HG02973 (cell line): ENCODE data around the gene SLC16A12.

Source experiments
- ATAC-seq: cut with Tn5 transposase; IDR thresholded peaks from one replicate; pipeline ENCODE4 v1.9.1; 2021; ENCODE audit warnings: moderate library complexity; ENCODE audit not compliant: unreplicated experiment

The SLC16A12 gene

DNA sequence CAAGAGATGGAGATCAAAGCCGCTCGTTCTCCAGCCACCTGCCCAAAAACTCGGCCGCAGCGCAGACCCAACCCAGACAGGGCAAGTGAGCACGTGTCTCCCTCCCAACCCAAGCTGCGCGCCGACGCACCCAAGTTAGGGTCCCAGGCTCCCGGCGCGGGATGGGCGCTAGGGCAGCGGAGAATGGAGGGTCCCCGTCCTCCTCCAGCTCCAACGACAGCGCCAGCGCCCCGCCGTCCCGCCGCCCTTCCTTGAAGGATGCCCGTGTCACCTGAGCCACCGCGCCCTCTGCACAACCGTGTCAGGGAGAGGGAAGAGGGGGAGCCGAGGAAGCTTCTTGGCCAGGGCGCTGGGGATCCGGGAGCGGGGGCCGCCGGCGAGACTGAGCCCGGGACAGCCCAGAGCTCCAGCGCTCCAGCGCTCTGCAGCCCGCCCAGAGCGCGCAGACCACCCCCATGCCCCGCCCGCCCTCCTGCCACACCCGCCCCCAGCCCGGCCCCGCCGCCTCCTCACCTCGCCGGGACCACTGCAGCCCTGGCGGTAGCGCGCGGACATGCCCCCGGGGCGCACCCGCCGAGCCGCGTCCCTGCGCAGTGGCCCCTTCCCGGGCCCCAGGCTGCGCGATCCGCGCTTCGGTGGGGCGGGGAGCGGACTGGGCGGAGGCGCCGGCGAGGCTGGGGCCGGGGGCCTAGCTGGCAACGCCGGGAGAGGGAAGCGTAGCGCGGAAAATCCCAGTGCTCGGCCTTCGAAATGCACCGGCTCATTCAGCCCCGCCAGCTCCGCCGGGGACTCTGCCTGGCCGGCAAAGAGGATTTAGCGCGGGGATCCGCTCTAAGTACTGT, at the start of gene SLC16A12:
SLC16A12 (minus strand) TSS at position 424 of the 842 bp plus-strand sequence. CDS start 73,016 bp downstream, outside the sequence.
- ATAC-seq: no peak

DNA sequence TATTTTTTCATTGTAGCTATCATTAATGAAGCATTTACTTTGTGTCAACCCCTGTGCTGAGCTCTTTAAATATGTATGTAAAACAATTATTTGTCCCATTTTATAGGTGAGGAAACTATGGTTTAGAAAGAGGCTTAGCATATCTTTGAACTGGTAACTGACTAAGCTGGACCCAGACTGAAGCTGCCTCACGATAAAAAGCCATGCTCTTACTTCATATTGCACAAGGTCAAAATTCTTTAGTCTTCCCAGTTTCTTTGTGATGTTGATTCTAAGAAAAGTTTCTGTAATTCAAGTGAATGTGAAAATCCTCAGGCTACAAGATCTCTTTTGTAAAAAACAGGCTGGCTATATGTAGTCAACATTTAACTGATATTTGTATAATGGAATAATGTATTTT, 46.6 kb upstream of the SLC16A12 start:
- ATAC-seq: no peak

DNA sequence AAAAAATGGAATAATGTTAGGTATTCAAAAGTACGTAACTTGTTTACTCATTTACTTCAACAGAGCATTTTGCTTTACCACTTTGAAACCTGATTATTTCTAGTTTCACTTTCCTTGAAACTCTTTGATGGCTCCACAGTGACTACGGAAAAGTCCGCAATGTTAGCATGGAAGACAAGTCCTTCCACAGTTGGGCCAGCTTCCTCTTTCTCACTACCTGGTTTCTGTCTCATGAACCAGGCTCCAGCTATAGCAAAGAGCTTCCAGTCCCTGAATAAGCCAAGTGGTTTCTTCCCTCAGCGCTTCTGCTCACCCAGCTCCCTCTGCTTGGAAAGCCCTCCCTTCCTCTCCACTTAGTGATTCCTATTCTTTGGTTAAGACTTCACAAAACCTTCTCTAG, 44.8 kb upstream of the SLC16A12 start:
- no peak for ATAC-seq

DNA sequence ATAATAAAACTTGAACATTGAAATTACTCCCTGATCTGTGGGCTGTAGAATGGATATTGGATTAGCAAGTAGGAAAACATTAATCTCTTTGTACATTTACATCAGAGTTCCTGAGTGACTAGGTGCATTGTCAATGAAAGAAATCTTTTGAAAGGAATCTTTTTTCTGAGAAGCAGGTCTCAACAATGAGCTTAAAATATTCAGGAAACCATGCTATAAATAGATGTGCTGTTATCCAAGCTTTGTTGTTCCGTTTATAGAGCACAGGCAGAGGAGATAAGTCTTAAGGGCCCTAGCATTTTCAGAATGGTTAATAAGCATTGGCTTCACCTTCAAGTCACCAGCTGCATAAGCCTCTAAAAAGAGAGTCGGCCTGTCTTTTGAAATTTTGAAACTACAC, 41.3 kb upstream of the SLC16A12 start:
- no peak for ATAC-seq

DNA sequence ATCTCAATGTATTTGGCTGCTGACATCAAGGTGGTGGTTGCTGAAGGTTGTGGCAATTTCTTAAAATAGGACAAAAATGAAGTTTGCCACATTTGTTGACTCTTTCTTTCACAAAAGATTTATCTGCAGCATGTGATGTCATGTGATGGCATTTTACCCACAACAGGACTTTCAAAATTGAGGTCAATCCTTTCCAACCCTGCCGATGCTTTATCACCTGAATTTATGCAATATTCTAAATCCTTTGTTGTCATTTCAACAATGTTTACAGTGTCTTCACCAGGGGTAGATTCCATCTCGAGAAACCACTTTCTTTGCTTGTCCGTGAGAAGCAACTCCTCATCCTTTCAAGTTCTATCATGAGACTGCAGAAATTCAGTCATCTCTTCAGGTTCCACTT, 40.6 kb upstream of the SLC16A12 start:
- ATAC-seq: no peak

GRCh38 chr10:89575031-89575430, 39.6 kb upstream of the SLC16A12 start:
- no peak for ATAC-seq

- no peak for ATAC-seq
Measured at GRCh38 chr10:89574368-89574767, 39.0 kb upstream of the SLC16A12 start.

DNA sequence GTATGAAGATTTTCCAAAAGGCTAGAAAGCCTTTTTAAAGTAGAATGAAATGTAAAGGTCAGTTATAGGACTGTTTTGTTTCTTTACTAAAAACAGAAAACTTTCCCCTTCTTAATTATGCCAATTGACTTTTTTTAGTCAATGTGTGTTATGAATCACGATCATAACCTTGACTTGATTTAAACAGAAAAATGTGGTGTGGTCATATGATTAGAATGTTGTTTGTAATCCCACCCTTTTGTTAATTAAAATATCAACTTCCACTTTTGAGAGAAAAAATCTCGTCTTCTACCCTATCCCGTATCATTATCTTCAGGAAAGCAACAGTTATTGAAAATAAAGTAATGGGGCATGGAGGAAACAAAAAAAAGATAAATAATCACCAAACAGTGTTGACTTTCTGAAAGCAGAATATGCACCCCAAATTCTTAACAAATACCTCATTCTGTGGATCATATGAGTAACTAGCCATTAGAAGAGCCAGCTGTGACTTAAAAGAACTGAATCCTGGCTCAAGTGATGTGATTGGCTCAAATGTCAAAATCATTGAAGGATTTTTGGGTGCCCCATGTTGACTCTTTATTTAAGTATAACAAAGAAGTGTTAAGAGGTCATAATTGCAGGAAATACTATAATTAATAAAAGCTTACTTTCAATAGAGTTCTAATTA, 32.3 kb upstream of the SLC16A12 start:
- no peak for ATAC-seq

DNA sequence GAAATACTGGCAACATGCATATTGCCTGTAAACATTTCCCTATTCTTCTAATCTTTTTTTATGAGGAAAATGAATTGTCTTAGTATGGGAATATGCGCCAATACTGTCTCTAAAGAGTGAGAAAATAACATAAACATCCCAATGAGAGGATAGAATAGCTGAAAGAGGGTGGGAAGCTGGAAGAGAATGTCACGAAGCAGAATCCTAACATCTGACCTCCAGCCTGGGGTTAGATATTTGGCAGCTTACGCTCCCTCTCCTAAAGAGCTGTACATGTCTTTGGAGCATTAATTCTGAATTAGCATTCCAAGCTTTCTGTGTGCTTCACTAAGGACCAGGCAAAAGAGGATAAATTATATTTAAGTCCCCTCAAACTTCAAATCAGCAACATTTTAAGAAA, 31.6 kb upstream of the SLC16A12 start:
- no peak for ATAC-seq

DNA sequence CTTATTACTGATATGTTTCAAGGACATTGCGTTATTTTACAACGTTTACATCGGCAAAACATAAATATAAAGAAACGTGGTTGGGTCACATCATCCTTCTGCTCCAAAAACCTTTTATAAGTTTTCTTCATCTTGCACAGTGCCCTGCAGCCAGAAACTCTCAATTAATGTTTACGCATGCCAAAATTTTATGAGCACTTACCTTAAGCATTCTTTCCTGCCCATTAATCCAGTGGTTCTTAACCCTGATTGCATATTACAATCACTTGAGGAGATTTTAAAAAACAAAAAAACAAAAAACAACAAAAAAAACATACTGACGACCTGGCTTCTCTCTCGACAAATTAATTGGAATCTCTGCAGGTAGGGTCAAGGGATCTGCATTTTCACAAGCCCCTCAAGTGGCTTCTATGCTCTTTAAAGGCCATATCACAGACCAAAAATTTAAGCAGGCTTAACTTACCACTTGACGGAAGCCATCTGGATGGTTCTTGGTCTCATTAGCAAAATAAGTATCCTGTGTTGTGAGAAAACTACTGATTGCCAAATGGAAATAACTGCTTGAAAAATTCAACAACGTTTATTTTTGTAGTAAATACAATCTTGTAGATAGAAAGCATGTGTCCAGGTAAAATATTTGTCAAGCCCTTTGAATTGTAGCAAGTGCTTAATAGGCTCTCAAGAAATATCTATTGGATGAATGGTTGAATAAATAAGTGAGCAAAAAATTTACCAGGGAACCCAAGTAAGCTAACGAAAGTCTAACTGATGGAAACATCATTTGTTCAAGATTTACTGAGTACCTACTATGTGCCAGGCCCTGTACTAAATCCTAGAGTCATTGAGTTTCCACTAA, 30.9 kb upstream of the SLC16A12 start:
- no peak for ATAC-seq

- no peak for ATAC-seq
Measured at GRCh38 chr10:89565180-89565579, 29.8 kb upstream of the SLC16A12 start.

GRCh38 chr10:89563861-89564478, 28.6 kb upstream of the SLC16A12 start:
- no peak for ATAC-seq

- no peak for ATAC-seq
Measured at GRCh38 chr10:89563311-89563710, 27.9 kb upstream of the SLC16A12 start.

- ATAC-seq: no peak
Measured at GRCh38 chr10:89556600-89556999, 21.2 kb upstream of the SLC16A12 start.

DNA sequence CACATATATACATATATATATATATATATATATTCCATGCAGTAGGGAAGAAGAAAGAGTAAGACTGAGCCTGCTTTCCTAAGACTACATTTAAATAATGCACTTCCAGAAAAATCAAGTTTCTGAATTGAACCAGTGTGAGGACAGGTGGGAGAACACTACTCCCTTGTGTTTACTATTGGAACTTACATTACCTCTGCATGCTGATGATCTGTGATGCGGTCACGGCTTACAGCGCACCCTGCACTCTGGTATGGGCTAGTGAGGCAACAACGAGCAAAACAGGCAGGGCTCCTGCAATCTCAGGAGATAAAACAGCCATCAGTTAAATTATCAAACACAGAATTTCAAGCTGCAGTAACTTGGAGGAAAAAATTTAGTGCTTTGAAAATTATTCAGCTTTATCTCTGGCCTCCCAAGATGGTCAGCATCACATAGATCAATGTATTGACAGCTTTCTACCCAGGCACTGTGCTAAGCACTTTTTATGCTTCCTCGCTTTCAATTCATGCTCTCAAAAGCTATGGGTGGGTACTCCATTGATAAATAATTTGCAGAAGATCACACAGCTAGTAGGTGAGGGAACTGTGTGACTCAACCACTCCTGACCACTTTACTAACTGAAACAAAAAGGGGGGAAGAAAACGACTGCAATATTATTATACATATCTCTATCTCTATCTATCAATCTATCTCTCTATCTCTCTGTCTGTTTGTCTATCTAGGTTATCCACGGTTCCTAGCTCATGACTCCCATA, 20.5 kb upstream of the SLC16A12 start:
- ATAC-seq: no peak

DNA sequence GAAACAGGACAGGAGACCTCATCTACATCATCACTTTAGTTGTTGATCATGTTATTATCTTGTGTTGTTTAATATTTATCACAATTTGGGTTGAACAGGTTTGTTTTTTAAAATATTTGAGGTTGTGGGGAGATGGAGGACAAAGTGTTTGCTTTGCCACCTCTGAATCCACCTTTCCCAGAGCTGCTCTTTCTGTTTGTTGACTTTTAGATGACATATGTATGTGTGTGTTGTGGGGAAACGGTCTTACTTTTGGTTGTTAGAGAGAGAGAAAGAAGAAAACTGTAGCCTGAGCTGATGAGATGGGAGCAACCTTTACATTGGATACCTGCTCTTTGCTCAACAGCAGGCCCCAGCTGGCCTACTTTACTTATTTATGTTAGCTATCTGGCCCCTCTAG, 19.0 kb upstream of the SLC16A12 start:
- ATAC-seq: no peak

- no peak for ATAC-seq
Measured at GRCh38 chr10:89553064-89553734, 17.8 kb upstream of the SLC16A12 start.

- ATAC-seq: no peak
Measured at GRCh38 chr10:89552213-89552612, 16.8 kb upstream of the SLC16A12 start.

- no peak for ATAC-seq
Measured at GRCh38 chr10:89550509-89550908, 15.1 kb upstream of the SLC16A12 start.

DNA sequence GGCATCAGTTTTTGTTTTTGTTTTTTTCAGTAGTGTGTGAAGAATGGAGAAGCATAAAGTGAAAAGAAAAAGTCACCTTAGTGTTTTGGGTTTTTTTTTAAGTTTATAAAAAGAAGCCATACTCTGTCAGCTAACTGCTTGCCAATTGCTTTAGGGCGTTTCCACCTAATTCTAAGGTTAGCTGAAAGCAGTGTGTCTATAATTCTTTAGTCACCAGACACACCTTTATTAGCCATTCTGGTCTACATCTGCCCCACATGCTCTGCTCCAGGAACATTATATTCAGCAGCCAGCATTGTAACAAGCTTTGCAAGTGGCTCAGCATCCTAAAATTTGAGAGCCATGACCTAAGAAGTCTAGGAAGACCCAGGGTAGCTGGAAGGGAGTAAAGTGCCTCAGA, 14.1 kb upstream of the SLC16A12 start:
- no peak for ATAC-seq
